Measurements from ENCODE around the gene IGSF1. TPM values are rescaled to one million over a fixed set of nuclear protein-coding genes. Genes with fewer than 3 reads are reported as not detected.

IGSF1 gene
- total and polyA plus RNA-seq, 2 of the 4 experiments (the other 2 are of a cell fraction) = not detected

DNA sequence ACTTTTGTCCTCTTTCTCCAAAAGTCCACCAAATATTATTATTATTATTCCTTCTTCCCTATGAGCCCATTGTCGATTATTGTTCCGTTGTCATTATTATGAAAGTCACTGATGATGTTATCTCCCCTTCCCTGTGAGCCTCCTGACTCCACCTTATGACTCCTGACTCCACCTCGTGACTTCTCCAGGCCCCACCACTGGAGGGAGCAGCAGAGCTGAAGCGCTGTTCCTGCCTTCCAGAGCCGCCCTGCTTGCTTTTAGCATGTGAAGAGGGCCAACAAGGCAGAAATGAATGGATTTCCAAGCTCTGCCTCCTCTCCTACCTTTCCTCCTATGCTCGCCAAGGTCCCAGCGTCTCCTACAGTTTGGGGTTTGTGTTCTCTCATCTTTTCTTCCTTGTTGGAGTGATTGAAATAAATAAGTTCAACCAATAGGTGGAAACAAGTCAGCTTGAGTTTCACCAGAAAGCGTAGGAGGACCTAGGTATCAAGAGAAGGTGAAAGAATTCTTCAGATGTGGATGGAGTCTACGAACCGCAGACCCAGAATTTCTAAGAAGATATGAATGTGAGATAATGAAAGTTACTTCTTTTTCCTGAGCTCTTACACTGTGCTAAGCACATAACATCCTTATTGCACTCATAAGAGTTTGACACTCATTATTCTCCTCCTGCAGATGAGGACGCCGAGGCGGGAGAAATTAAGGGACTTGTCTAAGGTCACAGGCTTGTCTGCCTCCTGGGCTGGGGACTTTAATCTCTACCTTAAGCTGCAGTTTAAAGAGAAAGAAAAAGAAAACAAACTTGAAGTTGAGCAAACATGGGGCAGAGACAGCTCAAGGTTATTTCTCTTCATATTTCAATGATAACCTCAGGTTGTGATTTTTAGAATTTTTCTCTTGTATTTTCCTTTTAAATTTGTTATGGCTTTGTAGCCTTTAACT lies 26.1 kb downstream of the IGSF1 start:
- no peak overlapping the region for H2BK5ac ChIP-seq (ENCODE audit: low read depth, low read length, poor library complexity, severe bottlenecking)
- WGBS, 2 experiments (ENCODE audit: extremely low coverage in 2 of 2, insufficient read length in 1 of 2) = 40% methylated on average over 1 of the region's 13 CpGs; no CpG with 5 or more reads in 1 of the 2 experiments
- H2BK120ac ChIP-seq (ENCODE audit: low read depth, low read length) = no peak overlapping the region
- H3K9ac ChIP-seq (ENCODE audit: low read depth, low read length) = no peak overlapping the region
- in situ Hi-C loops (cut with MboI; ENCODE audit: low sequenced_read_pairs) = no loop called here
- ATAC-seq (ENCODE audit: low read depth) (no peak), DNase-seq (no peak)
- no peak overlapping the region for H3K18ac ChIP-seq (ENCODE audit: low read depth, low read length)
- CTCF ChIA-PET = no interaction called here
- no peak overlapping the region for H3K14ac ChIP-seq (replicated peaks; ENCODE audit: low read depth, low read length)
- intact Hi-C loops (cut with micrococcal nuclease) = no loop called here
- BruUV-seq (replicated peaks) = no TSS peak
- dilution Hi-C loops (cut with HindIII; ENCODE audit: low sequenced_read_pairs, unreplicated experiment) = no loop called here
- POLR2A ChIA-PET (ENCODE audit: unreplicated experiment) = no interaction called here
- no peak overlapping the region for H3K4ac ChIP-seq (ENCODE audit: low read depth, low read length)
- no peak overlapping the region for H3K23ac ChIP-seq (ENCODE audit: low read depth, low read length)
- H4K8ac ChIP-seq (ENCODE audit: low read depth in 2 of 2, low read length in 2 of 2) = no peak overlapping the region
- no peaks in the 10 kb centered on the region for H3K79me1 ChIP-seq (ENCODE audit: low read depth in 1 of 2, low read length in 2 of 2)
- H4K5ac ChIP-seq (ENCODE audit: low read depth, low read length) = no peak overlapping the region
- H3K9me3 ChIP-seq (ENCODE audit: control insufficient read depth, insufficient read depth, low read length) = 0 out of 2 replicates have a peak, but pooled peaks cover 1% of the 10 kb centered on the region
- no peaks in the 10 kb centered on the region for H3K9me1 ChIP-seq (ENCODE audit: insufficient read depth, low read length)
- no peak overlapping the region for H3K27ac ChIP-seq (ENCODE audit: insufficient read depth, low read length)
- H2AK5ac ChIP-seq (ENCODE audit: low read depth, low read length) = no peak overlapping the region
- no peaks in the 10 kb centered on the region for H4K20me1 ChIP-seq (ENCODE audit: insufficient read depth, low read length)
- no peak overlapping the region for H4K91ac ChIP-seq (ENCODE audit: insufficient read depth, low read depth, low read length)
- H2BK20ac ChIP-seq (ENCODE audit: low read depth, low read length) = no peak overlapping the region
- no peaks in the 10 kb centered on the region for H3K4me1 ChIP-seq (ENCODE audit: control insufficient read depth, insufficient read depth, low read length)
- no peak overlapping the region for H2BK15ac ChIP-seq (ENCODE audit: low read depth, low read length)
- H2AFZ ChIP-seq (replicated peaks; ENCODE audit: low read length, poor library complexity) = no peak overlapping the region
- no peak overlapping the region for H3K56ac ChIP-seq (ENCODE audit: extremely low read depth, insufficient read depth, low read length)
- no peaks in the 10 kb centered on the region for H3K36me3 ChIP-seq (ENCODE audit: control insufficient read depth, insufficient read depth, low read length)
- no peak overlapping the region for H2AK9ac ChIP-seq (replicated peaks; ENCODE audit: low read depth, low read length, poor library complexity)
- no peak overlapping the region for H3K4me3 ChIP-seq (ENCODE audit: insufficient read depth, low read depth, low read length)
- H3K27me3 ChIP-seq (ENCODE audit: control insufficient read depth, insufficient read depth, low read length) = no peaks in the 10 kb centered on the region
- TF ChIP-seq, protein P1, sequence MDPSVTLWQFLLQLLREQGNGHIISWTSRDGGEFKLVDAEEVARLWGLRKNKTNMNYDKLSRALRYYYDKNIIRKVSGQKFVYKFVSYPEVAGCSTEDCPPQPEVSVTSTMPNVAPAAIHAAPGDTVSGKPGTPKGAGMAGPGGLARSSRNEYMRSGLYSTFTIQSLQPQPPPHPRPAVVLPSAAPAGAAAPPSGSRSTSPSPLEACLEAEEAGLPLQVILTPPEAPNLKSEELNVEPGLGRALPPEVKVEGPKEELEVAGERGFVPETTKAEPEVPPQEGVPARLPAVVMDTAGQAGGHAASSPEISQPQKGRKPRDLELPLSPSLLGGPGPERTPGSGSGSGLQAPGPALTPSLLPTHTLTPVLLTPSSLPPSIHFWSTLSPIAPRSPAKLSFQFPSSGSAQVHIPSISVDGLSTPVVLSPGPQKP (IDR thresholded peaks at IDR 0.05; ENCODE audit: borderline replicate concordance, low read depth, low read length) = no peak
- TF ChIP-seq RFX5 (IDR thresholded peaks at IDR 0.05; ENCODE audit: low read depth, low read length) (no peak), CHD1 (IDR thresholded peaks at IDR 0.05; ENCODE audit: low read depth, low read length) (no peak), BHLHE40 (IDR thresholded peaks at IDR 0.05; ENCODE audit: low read depth, low read length) (no peak)
- no peak overlapping the region for H3K4me2 ChIP-seq (ENCODE audit: low read depth, low read length)

Data from IMR-90 (cell line).